H1 (cell line): ENCODE measurements around the gene RCAN2. TPM values are rescaled to one million over a fixed set of nuclear protein-coding genes. Genes with fewer than 3 reads are reported as not detected.

Experiments used
- CTCF ChIA-PET: fragments of 300-600 bp; sonication (Branson Sonifier 250); formaldehyde crosslinking; loops from one replicate; lab custom pipeline; 2021; ENCODE audit not compliant: partially characterized antibody; lab: Charles Lee
- POLR2A ChIA-PET: fragments of 300-600 bp; sonication (Branson Sonifier 250); formaldehyde crosslinking; loops from one replicate; lab custom pipeline; 2021; ENCODE audit warnings: inconsistent platforms; ENCODE audit not compliant: partially characterized antibody; lab: Charles Lee
- DNase-seq, 2 experiments: peaks; one replicate each; pipeline versions ENCODE4 v3.0.0 to v3.0.0-alpha.2; 2010 to 2022; ENCODE audit warnings: low spot score in 2 of 2, low read depth in 1 of 2, mixed read lengths in 1 of 2
- FAIRE-seq: peaks from 2 replicates; lab custom pipeline; 2011; peaks lifted over from hg19 to GRCh38; lab: Jason Lieb, UNC
- H2AFZ ChIP-seq: 2 replicates; pipeline ENCODE4 v1.8.1; 2012; ENCODE audit warnings: low read length, inconsistent platforms
- H2AK5ac ChIP-seq: 2 replicates; pipeline ENCODE4 v1.6.1; 2013; ENCODE audit warnings: low read depth, low read length
- H2BK120ac ChIP-seq: replicated peaks from 2 replicates; pipeline ENCODE3; 2013; ENCODE audit warnings: low read depth, low read length, inconsistent platforms
- H2BK12ac ChIP-seq: 2 replicates; pipeline ENCODE4 v1.6.1; 2013; ENCODE audit warnings: low read depth, low read length
- H2BK15ac ChIP-seq: 2 replicates; pipeline ENCODE4 v1.6.1; 2013; ENCODE audit warnings: low read length
- H2BK20ac ChIP-seq: 2 replicates; pipeline ENCODE4 v1.6.1; 2013; ENCODE audit warnings: low read length
- H2BK5ac ChIP-seq: 2 replicates; pipeline ENCODE4 v1.6.1; 2013; ENCODE audit warnings: low read depth, low read length
- H3K14ac ChIP-seq: 2 replicates; pipeline ENCODE4 v1.6.1; 2013; ENCODE audit warnings: inconsistent platforms; ENCODE audit not compliant: insufficient read length
- H3K18ac ChIP-seq: 2 replicates; pipeline ENCODE4 v1.6.1; 2013; ENCODE audit warnings: low read length; ENCODE audit errors: extremely low read depth
- H3K23ac ChIP-seq: 2 replicates; pipeline ENCODE4 v1.6.1; 2013; ENCODE audit warnings: inconsistent platforms; ENCODE audit not compliant: insufficient read length
- H3K23me2 ChIP-seq: 2 replicates; pipeline ENCODE4 v1.6.1; 2013; ENCODE audit warnings: low read depth, low read length
- H3K27ac ChIP-seq: 2 replicates; pipeline ENCODE4 v1.6.1; 2011; ENCODE audit warnings: low read depth, low read length, inconsistent platforms
- H3K27me3 ChIP-seq, 4 experiments: replicated peaks in 1 of 4; 1 replicate in 1 of 4; 2 replicates in 3 of 4; pipeline versions ENCODE4 v1.6.1 to v1.8.1; 2011 to 2013; ENCODE audit warnings: low read length in 3 of 4, mild to moderate bottlenecking in 3 of 4, inconsistent platforms in 2 of 4, mixed read lengths in 2 of 4, moderate library complexity in 1 of 4; ENCODE audit not compliant: control insufficient read depth in 3 of 4, insufficient read depth in 3 of 4; ENCODE audit errors: extremely low read depth in 1 of 4
- H3K36me3 ChIP-seq, 4 experiments: 2 replicates each; pipeline versions ENCODE4 v1.6.1 to v1.8.1; 2011 to 2013; ENCODE audit warnings: mild to moderate bottlenecking in 4 of 4, low read length in 3 of 4, moderate library complexity in 2 of 4, control low read depth in 1 of 4, inconsistent platforms in 1 of 4; ENCODE audit not compliant: insufficient read depth in 4 of 4, control insufficient read depth in 2 of 4
- H3K4ac ChIP-seq: replicated peaks from 2 replicates; pipeline ENCODE3; 2013; ENCODE audit warnings: low read length, low read depth, mixed read lengths, inconsistent platforms; ENCODE audit not compliant: insufficient read length
- H3K4me1 ChIP-seq, 4 experiments: replicated peaks in 1 of 4; 1 replicate in 1 of 4; 2 replicates in 3 of 4; pipeline versions ENCODE4 v1.6.1 to v1.8.1; 2011 to 2013; ENCODE audit warnings: low read length in 3 of 4, inconsistent platforms in 2 of 4, mixed read lengths in 1 of 4; ENCODE audit not compliant: insufficient read depth in 4 of 4, control insufficient read depth in 3 of 4
- H3K4me2 ChIP-seq, 2 experiments: 2 replicates each; pipeline versions ENCODE4 v1.6.1 to v1.8.1; 2011 to 2013; ENCODE audit warnings: low read depth in 2 of 2, low read length in 2 of 2, control low read depth in 1 of 2, inconsistent platforms in 1 of 2, mild to moderate bottlenecking in 1 of 2; ENCODE audit not compliant: insufficient read depth in 1 of 2
- H3K4me3 ChIP-seq, 4 experiments: fragments of 200-600, 300-600 bp in 1 of 4; sonication (generic), shearing (Covaris generic), sonication (Bioruptor Twin) in 1 of 4; 2 replicates each; pipeline versions ENCODE4 v1.5.1 to v1.8.1; 2011 to 2016; ENCODE audit warnings: low read length in 4 of 4, low read depth in 3 of 4, control low read depth in 2 of 4, inconsistent platforms in 2 of 4, mild to moderate bottlenecking in 2 of 4, mixed read lengths in 1 of 4, moderate library complexity in 1 of 4; ENCODE audit not compliant: insufficient read depth in 2 of 4; ENCODE audit errors: extremely low read depth in 1 of 4
- H3K56ac ChIP-seq: replicated peaks from 2 replicates; pipeline ENCODE3; 2013; ENCODE audit warnings: low read depth, mild to moderate bottlenecking, mixed read lengths, low read length, inconsistent platforms; ENCODE audit not compliant: insufficient read length
- H3K79me1 ChIP-seq: 2 replicates; pipeline ENCODE4 v1.6.1; 2013; ENCODE audit warnings: low read depth, low read length, control low read depth
- H3K79me2 ChIP-seq, 2 experiments: 2 replicates each; pipeline versions ENCODE4 v1.6.1 to v1.8.1; 2012 to 2013; ENCODE audit warnings: low read length in 2 of 2, mild to moderate bottlenecking in 2 of 2, inconsistent platforms in 1 of 2; ENCODE audit not compliant: insufficient read depth in 2 of 2, control insufficient read depth in 1 of 2
- H3K9ac ChIP-seq, 4 experiments: replicated peaks in 1 of 4; 1 replicate in 1 of 4; 2 replicates in 3 of 4; pipeline versions ENCODE4 v1.6.1 to v1.8.1; 2011 to 2013; ENCODE audit warnings: low read depth in 3 of 4, low read length in 3 of 4, control low read depth in 2 of 4, mild to moderate bottlenecking in 2 of 4, moderate library complexity in 2 of 4, inconsistent platforms in 1 of 4; ENCODE audit errors: extremely low read depth in 1 of 4
- H3K9me3 ChIP-seq, 2 experiments: 2 replicates each; pipeline versions ENCODE4 v1.6.1 to v1.8.1; 2012 to 2013; ENCODE audit warnings: mild to moderate bottlenecking in 2 of 2, moderate library complexity in 2 of 2, control low read depth in 1 of 2, inconsistent platforms in 1 of 2, low read depth in 1 of 2, low read length in 1 of 2, mixed read lengths in 1 of 2; ENCODE audit not compliant: insufficient read depth in 2 of 2
- H4K20me1 ChIP-seq, 2 experiments: replicated peaks in 1 of 2; 2 replicates each; pipeline versions ENCODE3 to v1.8.1; 2011 to 2013; ENCODE audit warnings: inconsistent platforms in 2 of 2, low read length in 2 of 2, mild to moderate bottlenecking in 1 of 2; ENCODE audit not compliant: insufficient read depth in 2 of 2, control insufficient read depth in 1 of 2
- H4K5ac ChIP-seq: 2 replicates; pipeline ENCODE4 v1.6.1; 2013; ENCODE audit warnings: low read length, low read depth, mixed read lengths, inconsistent platforms; ENCODE audit not compliant: insufficient read length
- H4K8ac ChIP-seq: 2 replicates; pipeline ENCODE4 v1.8.0; 2013; ENCODE audit warnings: mild to moderate bottlenecking, moderate library complexity, low read length, inconsistent platforms; ENCODE audit not compliant: insufficient read depth; ENCODE audit errors: extremely low read depth
- H4K91ac ChIP-seq: replicated peaks from 2 replicates; pipeline ENCODE3; 2013; ENCODE audit warnings: low read length, mixed read lengths, inconsistent platforms; ENCODE audit not compliant: insufficient read length
- TAF7 ChIP-seq: optimal IDR thresholded peaks from 2 replicates; pipeline ENCODE3; 2011; ENCODE audit warnings: low read depth, mild to moderate bottlenecking, inconsistent platforms, low read length, moderate library complexity, borderline replicate concordance
- WGBS, 2 experiments: shearing (Covaris generic) in 1 of 2; methylation state at CpG; one replicate each; pipeline versions ENCODE4 v1.1.6 to v1.1.7; 2013 to 2015; ENCODE audit warnings: low lambda C conversion rate in 2 of 2, mixed read lengths in 2 of 2, inconsistent platforms in 1 of 2, low coverage in 1 of 2, missing lambda C conversion rate in 1 of 2; ENCODE audit not compliant: insufficient replicate concordance in 2 of 2, insufficient coverage in 1 of 2, insufficient read length in 1 of 2; ENCODE audit errors: extremely low coverage in 1 of 2, missing lambda C conversion rate in 1 of 2; 5-methylcytosine and 5-hydroxymethylcytosine counted together
- polyA plus RNA-seq, 7 experiments: library from polyadenylated mRNA; depleted of rRNA in 3 of 7; stranded (reverse) in 5 of 7; unstranded in 2 of 7; fragments of >200 nt in 5 of 7; fragments of 200-250 nt in 2 of 7; gene quantifications; 1 replicate in 5 of 7; 2 replicates in 1 of 7; 4 replicates in 1 of 7; pipeline versions ENCODE4 v1.2.1 to v1.2.3, GENCODE V29; 2011 to 2013; ENCODE audit warnings: missing spikeins in 2 of 7, mixed read lengths in 2 of 7
- total RNA-seq: library from RNA; stranded (reverse); fragmentation: NEBNext Ultra II Directional; extraction: Animal tissue kit (Norgen Biotek cat#: 25700); gene quantifications from 2 replicates; pipeline ENCODE4 v1.2.1, GENCODE V29; 2021
- TF ChIP-seq, protein P1 (sequence below): IDR thresholded peaks from 2 replicates; pipeline ENCODE4 v1.6.1; 2012; ENCODE audit warnings: inconsistent platforms

RCAN2 gene
- total and polyA plus RNA-seq, 2 of the 8 experiments (the other 6 are each of a cell fraction or from before 2014, with no cell fraction given) = 5.0 to 8.5 TPM

DNA sequence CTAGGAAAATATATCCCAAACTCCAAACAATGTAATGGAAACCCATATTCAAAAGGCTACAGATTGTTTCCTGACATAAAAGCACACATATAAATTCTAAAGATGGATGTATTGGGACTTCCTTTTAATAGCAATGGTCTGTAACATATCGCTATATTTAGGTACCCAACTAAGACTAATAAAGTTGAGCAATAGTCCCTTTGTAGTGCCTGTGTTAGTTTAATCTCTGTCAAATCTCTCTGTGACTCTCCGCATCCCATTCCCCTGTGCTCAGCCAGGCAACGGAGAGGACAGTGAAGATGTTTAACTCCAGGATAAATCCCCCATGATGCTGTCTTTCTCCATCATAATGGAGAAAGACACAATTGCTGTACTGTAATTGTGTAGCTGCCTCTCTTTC is 19.0 kb downstream of the RCAN2 start:
- Histone ChIP-seq H3K27me3 (no peaks in the 10 kb centered on the region), H3K79me2 (no peaks in the 10 kb centered on the region), H3K56ac (no peak overlapping the region), H3K23me2 (no peaks in the 10 kb centered on the region), H3K4me1 (peaks cover 0 to 1% (median 0%) of the 10 kb centered on the region in 4 experiments; a peak in 2 of 7 replicates), H3K14ac (no peak overlapping the region), H2BK120ac (no peak overlapping the region), H2BK12ac (no peak overlapping the region), H3K4me2 (no peak overlapping the region), H3K4me3 (no peak overlapping the region), H2BK15ac (no peak overlapping the region), H3K9ac (no peak overlapping the region), H4K8ac (no peak overlapping the region), H2BK5ac (no peak overlapping the region), H3K4ac (no peak overlapping the region), H4K5ac (no peak overlapping the region), H3K18ac (no peak overlapping the region), H3K36me3 (no peaks in the 10 kb centered on the region; a peak in 1 of 8 replicates), H2AK5ac (no peak overlapping the region), H3K27ac (no peak overlapping the region), H3K23ac (no peak overlapping the region), H4K20me1 (no peaks in the 10 kb centered on the region), H2BK20ac (no peak overlapping the region), H2AFZ (no peak overlapping the region), H3K79me1 (no peaks in the 10 kb centered on the region), H3K9me3 (no peaks in the 10 kb centered on the region; a peak in 1 of 4 replicates), H4K91ac (no peak overlapping the region)
- WGBS, 2 experiments = 92% methylated on average over 3 of the region's 3 CpGs; no CpG with 5 or more reads in 1 of the 2 experiments
- POLR2A ChIA-PET = no interaction called here
- TF ChIP-seq, protein P1, sequence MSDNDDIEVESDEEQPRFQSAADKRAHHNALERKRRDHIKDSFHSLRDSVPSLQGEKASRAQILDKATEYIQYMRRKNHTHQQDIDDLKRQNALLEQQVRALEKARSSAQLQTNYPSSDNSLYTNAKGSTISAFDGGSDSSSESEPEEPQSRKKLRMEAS = no peak
- TF ChIP-seq TAF7 = no peak
- CTCF ChIA-PET = interaction anchor here (0.7 to 2.3 kb wide), 2 partner anchors 17 to 320 kb away, joined by 3 to 5 read pairs; no protein-coding TSS in a partner anchor
- no peak for FAIRE-seq
- DNase-seq = no peak
